ENCODE measurements around the gene LHX3. TPM values are rescaled to one million over a fixed set of nuclear protein-coding genes. Genes with fewer than 3 reads are reported as not detected.

The LHX3 gene
- polyA plus RNA-seq, 1 donor from 2014 or later: not detected

DNA sequence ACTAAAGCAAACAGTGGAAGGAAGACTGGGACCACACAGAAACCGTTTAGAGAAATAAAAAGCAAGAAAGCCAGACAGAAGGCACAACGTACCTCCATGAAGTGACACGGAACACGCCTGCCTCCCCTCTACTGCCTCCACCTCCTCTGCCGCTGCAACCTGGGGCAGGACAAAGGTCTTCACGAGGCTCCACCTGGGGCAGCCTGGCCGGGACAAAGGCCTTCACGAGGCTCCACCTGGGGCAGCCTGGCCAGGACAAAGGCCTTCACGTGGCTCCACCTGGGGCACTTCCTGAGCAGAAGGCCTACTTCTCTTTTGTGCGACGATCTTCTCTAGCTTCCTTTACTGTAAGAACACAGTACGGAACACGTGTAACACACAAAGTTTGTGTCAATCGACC is 28.9 kb upstream of the LHX3 start:
- Histone ChIP-seq H3K27ac (ENCODE audit: low read length) (no peak overlapping the region), H3K36me3 (ENCODE audit: insufficient read depth, low read length) (no peaks in the 10 kb centered on the region), H3K27me3 (ENCODE audit: insufficient read depth, low read depth, low read length) (no peaks in the 10 kb centered on the region), H3K79me2 (replicated peaks; ENCODE audit: insufficient read depth, low read length) (no peaks in the 10 kb centered on the region), H2AFZ (ENCODE audit: low read depth, low read length) (no peak overlapping the region), H3F3A (ENCODE audit: insufficient read depth, low read length, poor library complexity, severe bottlenecking) (no peaks in the 10 kb centered on the region), H3K9me3 (ENCODE audit: low read length) (no peaks in the 10 kb centered on the region), H3K4me3 (ENCODE audit: low read length) (no peak overlapping the region), H4K20me1 (ENCODE audit: insufficient read depth) (no peaks in the 10 kb centered on the region), H3K4me2 (ENCODE audit: low read length) (no peak overlapping the region), H3K9me2 (ENCODE audit: insufficient read depth, low read length) (no peaks in the 10 kb centered on the region), H3K9ac (ENCODE audit: low read length) (no peak overlapping the region)
- TF ChIP-seq TAF1 (IDR thresholded peaks at IDR 0.05; ENCODE audit: low read depth) (no peak), SMC3 (conservative IDR thresholded peaks at IDR 0.05; ENCODE audit: poor library complexity) (no peak), EZH2 (IDR thresholded peaks at IDR 0.05; ENCODE audit: borderline replicate concordance, insufficient read depth, low read length, poor library complexity, severe bottlenecking) (no peak), MXI1 (conservative IDR thresholded peaks at IDR 0.05; ENCODE audit: poor library complexity, severe bottlenecking) (no peak), RAD21 (conservative IDR thresholded peaks at IDR 0.05) (no peak), POLR2AphosphoS5 (IDR thresholded peaks at IDR 0.05) (no peak), EP300 (conservative IDR thresholded peaks at IDR 0.05; ENCODE audit: poor library complexity, severe bottlenecking) (no peak)
- TF ChIP-seq, protein P1, sequence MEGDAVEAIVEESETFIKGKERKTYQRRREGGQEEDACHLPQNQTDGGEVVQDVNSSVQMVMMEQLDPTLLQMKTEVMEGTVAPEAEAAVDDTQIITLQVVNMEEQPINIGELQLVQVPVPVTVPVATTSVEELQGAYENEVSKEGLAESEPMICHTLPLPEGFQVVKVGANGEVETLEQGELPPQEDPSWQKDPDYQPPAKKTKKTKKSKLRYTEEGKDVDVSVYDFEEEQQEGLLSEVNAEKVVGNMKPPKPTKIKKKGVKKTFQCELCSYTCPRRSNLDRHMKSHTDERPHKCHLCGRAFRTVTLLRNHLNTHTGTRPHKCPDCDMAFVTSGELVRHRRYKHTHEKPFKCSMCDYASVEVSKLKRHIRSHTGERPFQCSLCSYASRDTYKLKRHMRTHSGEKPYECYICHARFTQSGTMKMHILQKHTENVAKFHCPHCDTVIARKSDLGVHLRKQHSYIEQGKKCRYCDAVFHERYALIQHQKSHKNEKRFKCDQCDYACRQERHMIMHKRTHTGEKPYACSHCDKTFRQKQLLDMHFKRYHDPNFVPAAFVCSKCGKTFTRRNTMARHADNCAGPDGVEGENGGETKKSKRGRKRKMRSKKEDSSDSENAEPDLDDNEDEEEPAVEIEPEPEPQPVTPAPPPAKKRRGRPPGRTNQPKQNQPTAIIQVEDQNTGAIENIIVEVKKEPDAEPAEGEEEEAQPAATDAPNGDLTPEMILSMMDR (IDR thresholded peaks at IDR 0.05; ENCODE audit: poor library complexity, severe bottlenecking): no peak
- TF ChIP-seq, protein P2, sequence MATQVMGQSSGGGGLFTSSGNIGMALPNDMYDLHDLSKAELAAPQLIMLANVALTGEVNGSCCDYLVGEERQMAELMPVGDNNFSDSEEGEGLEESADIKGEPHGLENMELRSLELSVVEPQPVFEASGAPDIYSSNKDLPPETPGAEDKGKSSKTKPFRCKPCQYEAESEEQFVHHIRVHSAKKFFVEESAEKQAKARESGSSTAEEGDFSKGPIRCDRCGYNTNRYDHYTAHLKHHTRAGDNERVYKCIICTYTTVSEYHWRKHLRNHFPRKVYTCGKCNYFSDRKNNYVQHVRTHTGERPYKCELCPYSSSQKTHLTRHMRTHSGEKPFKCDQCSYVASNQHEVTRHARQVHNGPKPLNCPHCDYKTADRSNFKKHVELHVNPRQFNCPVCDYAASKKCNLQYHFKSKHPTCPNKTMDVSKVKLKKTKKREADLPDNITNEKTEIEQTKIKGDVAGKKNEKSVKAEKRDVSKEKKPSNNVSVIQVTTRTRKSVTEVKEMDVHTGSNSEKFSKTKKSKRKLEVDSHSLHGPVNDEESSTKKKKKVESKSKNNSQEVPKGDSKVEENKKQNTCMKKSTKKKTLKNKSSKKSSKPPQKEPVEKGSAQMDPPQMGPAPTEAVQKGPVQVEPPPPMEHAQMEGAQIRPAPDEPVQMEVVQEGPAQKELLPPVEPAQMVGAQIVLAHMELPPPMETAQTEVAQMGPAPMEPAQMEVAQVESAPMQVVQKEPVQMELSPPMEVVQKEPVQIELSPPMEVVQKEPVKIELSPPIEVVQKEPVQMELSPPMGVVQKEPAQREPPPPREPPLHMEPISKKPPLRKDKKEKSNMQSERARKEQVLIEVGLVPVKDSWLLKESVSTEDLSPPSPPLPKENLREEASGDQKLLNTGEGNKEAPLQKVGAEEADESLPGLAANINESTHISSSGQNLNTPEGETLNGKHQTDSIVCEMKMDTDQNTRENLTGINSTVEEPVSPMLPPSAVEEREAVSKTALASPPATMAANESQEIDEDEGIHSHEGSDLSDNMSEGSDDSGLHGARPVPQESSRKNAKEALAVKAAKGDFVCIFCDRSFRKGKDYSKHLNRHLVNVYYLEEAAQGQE (IDR thresholded peaks at IDR 0.05; ENCODE audit: borderline replicate concordance): no peak

DNA sequence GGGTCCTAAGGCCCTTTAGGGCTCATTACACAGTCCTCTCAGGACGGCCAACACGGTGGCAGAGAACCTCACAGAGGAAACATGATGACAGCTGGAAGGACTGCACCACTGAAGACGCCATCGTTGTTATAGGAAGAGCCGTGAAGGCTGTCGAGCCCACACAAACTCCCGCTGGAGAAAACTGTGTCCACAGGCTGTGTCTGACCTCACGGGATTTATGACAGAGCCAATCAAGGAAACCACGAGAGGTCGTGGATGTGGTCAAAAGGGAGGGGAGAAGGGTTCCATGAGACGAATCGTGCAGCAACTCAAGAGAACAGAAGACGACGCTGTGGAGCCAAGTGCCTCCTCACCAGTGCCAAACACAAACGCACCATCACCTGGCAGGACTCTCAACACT is 28.5 kb upstream of the LHX3 start:
- Histone ChIP-seq H3K27ac (ENCODE audit: low read length) (no peak overlapping the region), H3K9me3 (ENCODE audit: low read length) (no peaks in the 10 kb centered on the region), H4K20me1 (ENCODE audit: insufficient read depth) (no peaks in the 10 kb centered on the region), H3K4me3 (ENCODE audit: low read length) (no peak overlapping the region), H3F3A (ENCODE audit: insufficient read depth, low read length, poor library complexity, severe bottlenecking) (no peaks in the 10 kb centered on the region), H3K4me2 (ENCODE audit: low read length) (no peak overlapping the region), H3K27me3 (ENCODE audit: insufficient read depth, low read depth, low read length) (no peaks in the 10 kb centered on the region), H3K9ac (ENCODE audit: low read length) (no peak overlapping the region), H3K36me3 (ENCODE audit: insufficient read depth, low read length) (no peaks in the 10 kb centered on the region), H3K79me2 (replicated peaks; ENCODE audit: insufficient read depth, low read length) (no peaks in the 10 kb centered on the region), H3K9me2 (ENCODE audit: insufficient read depth, low read length) (no peaks in the 10 kb centered on the region), H2AFZ (ENCODE audit: low read depth, low read length) (no peak overlapping the region)
- TF ChIP-seq RAD21 (conservative IDR thresholded peaks at IDR 0.05) (no peak), TAF1 (IDR thresholded peaks at IDR 0.05; ENCODE audit: low read depth) (no peak), MXI1 (conservative IDR thresholded peaks at IDR 0.05; ENCODE audit: poor library complexity, severe bottlenecking) (no peak), POLR2AphosphoS5 (IDR thresholded peaks at IDR 0.05) (no peak), EP300 (conservative IDR thresholded peaks at IDR 0.05; ENCODE audit: poor library complexity, severe bottlenecking) (no peak), EZH2 (IDR thresholded peaks at IDR 0.05; ENCODE audit: borderline replicate concordance, insufficient read depth, low read length, poor library complexity, severe bottlenecking) (no peak), SMC3 (conservative IDR thresholded peaks at IDR 0.05; ENCODE audit: poor library complexity) (no peak)
- TF ChIP-seq, protein P2 (IDR thresholded peaks at IDR 0.05; ENCODE audit: borderline replicate concordance): no peak
- TF ChIP-seq, protein P1 (IDR thresholded peaks at IDR 0.05; ENCODE audit: poor library complexity, severe bottlenecking): no peak
